GM21529 (cell line): ENCODE results near the gene SCNN1A.

Experiments used
- ATAC-seq: cut with Tn5 transposase; IDR thresholded peaks from one replicate; pipeline ENCODE4 v1.9.1; 2021; ENCODE audit not compliant: unreplicated experiment

The SCNN1A gene

GRCh38 chr12:6322352-6322751, 53.0 kb downstream of the SCNN1A start:
- no peak for ATAC-seq

- ATAC-seq, result no peak
Observed at GRCh38 chr12:6321905-6322304, 53.5 kb downstream of the SCNN1A start.

- ATAC-seq, result no peak
Observed at GRCh38 chr12:6319446-6319845, 55.9 kb downstream of the SCNN1A start.

- ATAC-seq, result no peak
Observed at GRCh38 chr12:6318440-6318879, 56.9 kb downstream of the SCNN1A start.

- ATAC-seq, result no peak
Observed at GRCh38 chr12:6317693-6318439, 57.5 kb downstream of the SCNN1A start.

GRCh38 chr12:6316921-6317692, 58.3 kb downstream of the SCNN1A start:
- no peak for ATAC-seq

GRCh38 chr12:6315704-6316597, 59.4 kb downstream of the SCNN1A start:
- ATAC-seq, result no peak

GRCh38 chr12:6315184-6315583, 60.2 kb downstream of the SCNN1A start:
- no peak for ATAC-seq

GRCh38 chr12:6314776-6315175, 60.6 kb downstream of the SCNN1A start:
- no peak for ATAC-seq

GRCh38 chr12:6313326-6313940, 61.9 kb downstream of the SCNN1A start:
- no peak for ATAC-seq

- ATAC-seq, result peak; percentile 61
Observed at GRCh38 chr12:6312529-6313325, 62.6 kb downstream of the SCNN1A start.

GRCh38 chr12:6311822-6312528, 63.4 kb downstream of the SCNN1A start:
- ATAC-seq, result no peak

GRCh38 chr12:6310771-6311610, 64.4 kb downstream of the SCNN1A start:
- ATAC-seq, result no peak

- no peak for ATAC-seq
Observed at GRCh38 chr12:6307529-6307928, 67.8 kb downstream of the SCNN1A start.

GRCh38 chr12:6306599-6307220, 68.7 kb downstream of the SCNN1A start:
- no peak for ATAC-seq

GRCh38 chr12:6306151-6306550, 69.2 kb downstream of the SCNN1A start:
- no peak for ATAC-seq

- no peak for ATAC-seq
Observed at GRCh38 chr12:6303071-6303470, 72.3 kb downstream of the SCNN1A start.

GRCh38 chr12:6302621-6303020, 72.7 kb downstream of the SCNN1A start:
- no peak for ATAC-seq
